NB4 (cell line): ENCODE data around the gene PLXDC2.

Experiments used
- DNase-seq: peaks from one replicate; pipeline ENCODE4 v3.0.0; 2010; ENCODE audit warnings: low read depth
- H3K4me3 ChIP-seq: one replicate; pipeline ENCODE4 v1.5.1; 2011; ENCODE audit warnings: mild to moderate bottlenecking, low read depth, low read length, moderate library complexity
- CTCF ChIP-seq: IDR thresholded peaks from one replicate; pipeline ENCODE4 v1.5.1; 2012; ENCODE audit warnings: low read depth, low read length
- MAX ChIP-seq: IDR thresholded peaks from 2 replicates; pipeline ENCODE4 v1.6.1; 2011; ENCODE audit warnings: low read depth, low read length
- MYC ChIP-seq: IDR thresholded peaks from 2 replicates; pipeline ENCODE4 v1.6.1; 2011; ENCODE audit warnings: low read depth, low read length
- POLR2A ChIP-seq: IDR thresholded peaks from 2 replicates; pipeline ENCODE4 v1.6.1; 2011; ENCODE audit warnings: mild to moderate bottlenecking; ENCODE audit not compliant: insufficient read length; ENCODE audit errors: extremely low read depth

PLXDC2 gene

GRCh38 chr10:20221356-20221755 lies 405.1 kb downstream of the PLXDC2 start:
- no peak for TF ChIP-seq MAX
- no peak for TF ChIP-seq POLR2A
- no peak for TF ChIP-seq CTCF
- no peak for TF ChIP-seq MYC
- no peak overlapping the region for H3K4me3 ChIP-seq

GRCh38 chr10:20228729-20229128 lies 412.5 kb downstream of the PLXDC2 start:
- no peak for TF ChIP-seq MAX
- TF ChIP-seq MYC: no peak
- H3K4me3 ChIP-seq: no peak overlapping the region

More at GRCh38 chr10:20221356-20221755, 405.1 kb downstream of the PLXDC2 start:
- no peak for DNase-seq

GRCh38 chr10:20232079-20232705 lies 416.0 kb downstream of the PLXDC2 start:
- DNase-seq: no peak
- no peak for TF ChIP-seq MAX
- TF ChIP-seq MYC: no peak
- TF ChIP-seq CTCF: no peak
- no peak for TF ChIP-seq POLR2A
- H3K4me3 ChIP-seq: no peak overlapping the region

More at GRCh38 chr10:20228729-20229128, 412.5 kb downstream of the PLXDC2 start:
- DNase-seq: no peak

GRCh38 chr10:20233423-20233822 lies 417.2 kb downstream of the PLXDC2 start:
- H3K4me3 ChIP-seq: no peak overlapping the region
- TF ChIP-seq CTCF (no peak), MYC (no peak), POLR2A (no peak), MAX (no peak)
- no peak for DNase-seq

GRCh38 chr10:20234579-20234978 lies 418.3 kb downstream of the PLXDC2 start:
- TF ChIP-seq CTCF (no peak), POLR2A (no peak), MAX (no peak), MYC (no peak)
- H3K4me3 ChIP-seq: no peak overlapping the region
- DNase-seq: no peak

- H3K4me3 ChIP-seq: no peak overlapping the region
- no peak for DNase-seq
- TF ChIP-seq MAX (no peak), CTCF (no peak), MYC (no peak), POLR2A (no peak)
These were observed 420.9 kb downstream of the PLXDC2 start for GRCh38 chr10:20237091-20237570.
